HepG2 (cell line): ENCODE data around the gene ISG20L2. TPM values are rescaled to one million over a fixed set of nuclear protein-coding genes. Genes with fewer than 3 reads are reported as not detected.

Experiments
- ELK4 ChIP-seq: sonication (generic); formaldehyde crosslinking; IDR thresholded peaks from 2 replicates; pipeline ENCODE4 v1.9.0; 2021; ENCODE audit warnings: missing genetic modification reagents, borderline replicate concordance
- MIER2 ChIP-seq: IDR thresholded peaks from 2 replicates; pipeline ENCODE4 v1.6.1; 2016; ENCODE audit warnings: missing biosample characterization, missing genetic modification reagents
- NR2F1 ChIP-seq, 2 experiments: fragments of 450-650 bp in 1 of 2; formaldehyde crosslinking in 1 of 2; IDR thresholded peaks; 2 replicates each; pipeline versions ENCODE4 v1.5.0 to v1.6.1; 2016 to 2020; ENCODE audit warnings: mild to moderate bottlenecking in 1 of 2, missing compliant biosample characterization in 1 of 2, missing genetic modification reagents in 1 of 2, moderate library complexity in 1 of 2
- NR2F6 ChIP-seq, 2 experiments: IDR thresholded peaks; 2 replicates each; pipeline ENCODE4 v1.6.1; 2016; ENCODE audit warnings: antibody characterized with exemption in 1 of 2, mild to moderate bottlenecking in 1 of 2
- NRL ChIP-seq: sonication (generic); formaldehyde crosslinking; IDR thresholded peaks from 2 replicates; pipeline ENCODE4 v1.5.0; 2020; ENCODE audit warnings: missing genetic modification reagents, mild to moderate bottlenecking, moderate library complexity, borderline replicate concordance
- PAXIP1 ChIP-seq: sonication (generic); formaldehyde crosslinking; conservative IDR thresholded peaks from 2 replicates; pipeline ENCODE4 v1.4.0; 2020; ENCODE audit warnings: mild to moderate bottlenecking, missing genetic modification reagents, moderate library complexity
- PHF20 ChIP-seq: sonication (generic); formaldehyde crosslinking; IDR thresholded peaks from 2 replicates; pipeline ENCODE4 v1.5.0; 2020; ENCODE audit warnings: mild to moderate bottlenecking, missing genetic modification reagents
- POLR2G ChIP-seq: fragments of 200-400 bp; formaldehyde crosslinking; IDR thresholded peaks from 2 replicates; pipeline ENCODE4 v1.6.1; 2018; ENCODE audit warnings: mild to moderate bottlenecking, low read depth, low read length, moderate library complexity
- SKI ChIP-seq: fragments of 450-650 bp; IDR thresholded peaks from one replicate; pipeline ENCODE4 v1.6.1; 2018; ENCODE audit warnings: mild to moderate bottlenecking; ENCODE audit not compliant: partially characterized antibody
- ZFAT ChIP-seq: sonication (generic); formaldehyde crosslinking; conservative IDR thresholded peaks from 2 replicates; pipeline ENCODE4 v1.8.1; 2023; ENCODE audit warnings: missing genetic modification reagents, inconsistent platforms
- ZNF138 ChIP-seq: sonication (generic); formaldehyde crosslinking; IDR thresholded peaks from 2 replicates; pipeline ENCODE4 v1.5.0; 2020; ENCODE audit warnings: mild to moderate bottlenecking, low read depth, missing genetic modification reagents
- ZNF281 ChIP-seq: sonication (generic); formaldehyde crosslinking; IDR thresholded peaks from 2 replicates; pipeline ENCODE4 v1.4.0; 2020; ENCODE audit warnings: missing genetic modification reagents, borderline replicate concordance
- ZNF367 ChIP-seq: sonication (generic); formaldehyde crosslinking; IDR thresholded peaks from 2 replicates; pipeline ENCODE4 v1.4.0; 2020; ENCODE audit warnings: missing genetic modification reagents, borderline replicate concordance
- ZNF530 ChIP-seq: sonication (generic); formaldehyde crosslinking; IDR thresholded peaks from 2 replicates; pipeline ENCODE4 v1.5.0; 2020; ENCODE audit warnings: low read depth, mild to moderate bottlenecking, missing genetic modification reagents
- ZNF747 ChIP-seq: sonication (generic); formaldehyde crosslinking; IDR thresholded peaks from 2 replicates; pipeline ENCODE4 v1.8.1; 2023; ENCODE audit warnings: missing genetic modification reagents, mild to moderate bottlenecking, borderline replicate concordance
- polyA plus RNA-seq, 8 experiments: library from polyadenylated mRNA; depleted of rRNA in 3 of 8; stranded (reverse) in 7 of 8; unstranded in 1 of 8; fragments of >200 nt; fragmentation: Illumina TruSeq in 4 of 8; extraction: Trizol in 4 of 8; gene quantifications; 2 replicates each; pipeline versions ENCODE4 v1.2.1 to v1.2.3, GENCODE V29; 2011 to 2016; ENCODE audit warnings: low read depth in 4 of 8, missing spikeins in 1 of 8, mixed read lengths in 1 of 8; ENCODE audit not compliant: insufficient read depth in 1 of 8
- total RNA-seq, 5 experiments: library from RNA; depleted of rRNA; stranded (reverse); fragments of >200 nt; fragmentation: Illumina TruSeq; extraction: Trizol; gene quantifications; 2 replicates each; pipeline ENCODE4 v1.2.3, GENCODE V29; 2016; ENCODE audit warnings: low read depth in 1 of 5

ISG20L2 gene
- total and polyA plus RNA-seq, 2 of the 13 experiments (the other 11 are each of a cell fraction or from before 2014, with no cell fraction given): 19.8 to 21.3 TPM

GRCh38 chr1:156746728-156747631, 18.4 kb upstream of the ISG20L2 start (continued):
- TF ChIP-seq ELK4 (no peak), ZNF281 (CRISPR knock-in tag) (peak; percentile 70; the same call in 1 of the 2 replicates), PHF20 (peak; percentile 33; the same call in 1 of the 2 replicates), MIER2 (CRISPR knock-in tag) (no peak), NRL (CRISPR knock-in tag) (no peak), ZNF747 (CRISPR knock-in tag) (peak; percentile 47; the same call in 1 of the 2 replicates), PAXIP1 (CRISPR knock-in tag) (0 out of 2 replicates have a peak, but pooled peaks have one; percentile 31), ZNF138 (CRISPR knock-in tag) (no peak), ZNF367 (CRISPR knock-in tag) (no peak), POLR2G (peak; percentile 76), ZNF530 (CRISPR knock-in tag) (no peak), SKI (peak; percentile 22), ZFAT (CRISPR knock-in tag) (no peak), NR2F6 (IDR thresholded peaks at IDR 0.05) (no peak), NR2F6 (CRISPR knock-in tag; IDR thresholded peaks at IDR 0.05) (no peak), NR2F1 (CRISPR knock-in tag; IDR thresholded peaks at IDR 0.05) (peak in 1 of 2 experiments; percentile 56; a peak in 1 of 4 replicates)
